Measurements from ENCODE around the gene AKAP14.
A peak's percentile ranks its signal among the peaks of the same experiment; 100 is the strongest.

The AKAP14 gene

GRCh38 chrX:119895843-119896326, at the start of gene AKAP14:
TSS of gene AKAP14 (plus strand) at chrX:119895893. CDS start at chrX:119903224, 7,331 bp downstream.
- Histone ChIP-seq H3K27me3 (ENCODE audit: low read depth, low read length) (no peaks in the 10 kb centered on the region), H3K4me3 (ENCODE audit: low read depth in 1 of 2, low read length in 2 of 2) (no peak within 1 kb of the TSS), H3K27ac (ENCODE audit: low read length) (no peak within 1 kb of the TSS), H3K9me3 (ENCODE audit: control insufficient read depth in 1 of 2, low read length in 2 of 2) (no peaks in the 10 kb centered on the region), H3K4me1 (ENCODE audit: control insufficient read depth in 1 of 2, insufficient read depth in 2 of 2, low read length in 2 of 2) (no peaks in the 10 kb centered on the region), H3K36me3 (ENCODE audit: control insufficient read depth in 1 of 2, insufficient read depth in 2 of 2, low read length in 2 of 2) (no peaks in the 10 kb centered on the region)

- peak within 1 kb of the TSS; percentile 74 to 81 for H3K4me3 ChIP-seq (ENCODE audit: low read depth in 1 of 2, low read length in 2 of 2)
- H3K36me3 ChIP-seq (ENCODE audit: control insufficient read depth in 1 of 2, insufficient read depth in 2 of 2, low read length in 2 of 2) = no peaks in the 10 kb centered on the region
- peaks cover 0 to 5% of the 10 kb centered on the region in 2 donors for H3K4me1 ChIP-seq (ENCODE audit: control insufficient read depth in 1 of 2, insufficient read depth in 2 of 2, low read length in 2 of 2)
- H3K9me3 ChIP-seq (ENCODE audit: control insufficient read depth in 1 of 2, low read length in 2 of 2) = no peaks in the 10 kb centered on the region
- peak within 1 kb of the TSS; percentile 79 for H3K27ac ChIP-seq (ENCODE audit: low read length)
- H3K27me3 ChIP-seq (ENCODE audit: low read depth, low read length) = no peaks in the 10 kb centered on the region
These were observed 43.0 kb upstream of the AKAP14 start, which contains the start of gene UPF3B for GRCh38 chrX:119852382-119853353. TSS of gene UPF3B (minus strand) at chrX:119852963. CDS start at chrX:119852928, 35 bp downstream.

- Histone ChIP-seq H3K4me3 (ENCODE audit: low read depth in 1 of 2, low read length in 2 of 2) (peak overlapping the region; percentile 74 to 81), H3K9me3 (ENCODE audit: control insufficient read depth in 1 of 2, low read length in 2 of 2) (no peaks in the 10 kb centered on the region), H3K27ac (ENCODE audit: low read length) (peak overlapping the region; percentile 43), H3K27me3 (ENCODE audit: low read depth, low read length) (no peaks in the 10 kb centered on the region), H3K36me3 (ENCODE audit: control insufficient read depth in 1 of 2, insufficient read depth in 2 of 2, low read length in 2 of 2) (no peaks in the 10 kb centered on the region), H3K4me1 (ENCODE audit: control insufficient read depth in 1 of 2, insufficient read depth in 2 of 2, low read length in 2 of 2) (peaks cover 0 to 5% of the 10 kb centered on the region in 2 donors)
These were observed 42.2 kb upstream of the AKAP14 start for GRCh38 chrX:119853444-119853843.

GRCh38 chrX:119870626-119871131, 25.0 kb upstream of the AKAP14 start:
- Histone ChIP-seq H3K27ac (ENCODE audit: low read length) (peak overlapping the region; percentile 97), H3K9me3 (ENCODE audit: control insufficient read depth in 1 of 2, low read length in 2 of 2) (no peaks in the 10 kb centered on the region), H3K36me3 (ENCODE audit: control insufficient read depth in 1 of 2, insufficient read depth in 2 of 2, low read length in 2 of 2) (no peaks in the 10 kb centered on the region), H3K27me3 (ENCODE audit: low read depth, low read length) (no peaks in the 10 kb centered on the region), H3K4me3 (ENCODE audit: low read depth in 1 of 2, low read length in 2 of 2) (peak overlapping the region; percentile 69 to 93), H3K4me1 (ENCODE audit: control insufficient read depth in 1 of 2, insufficient read depth in 2 of 2, low read length in 2 of 2) (peaks cover 0 to 8% of the 10 kb centered on the region in 2 donors)

- peaks cover 0 to 8% of the 10 kb centered on the region in 2 donors for H3K4me1 ChIP-seq (ENCODE audit: control insufficient read depth in 1 of 2, insufficient read depth in 2 of 2, low read length in 2 of 2)
- H3K36me3 ChIP-seq (ENCODE audit: control insufficient read depth in 1 of 2, insufficient read depth in 2 of 2, low read length in 2 of 2) = no peaks in the 10 kb centered on the region
- H3K27me3 ChIP-seq (ENCODE audit: low read depth, low read length) = no peaks in the 10 kb centered on the region
- peak overlapping the region; percentile 97 for H3K27ac ChIP-seq (ENCODE audit: low read length)
- H3K4me3 ChIP-seq (ENCODE audit: low read depth in 1 of 2, low read length in 2 of 2) = peak overlapping the region; percentile 69 to 93
- H3K9me3 ChIP-seq (ENCODE audit: control insufficient read depth in 1 of 2, low read length in 2 of 2) = no peaks in the 10 kb centered on the region
These were observed 24.5 kb upstream of the AKAP14 start for GRCh38 chrX:119871245-119871598.

- Histone ChIP-seq H3K4me3 (ENCODE audit: low read depth in 1 of 2, low read length in 2 of 2) (peak within 1 kb of the TSS; percentile 69 to 93), H3K27me3 (ENCODE audit: low read depth, low read length) (no peaks in the 10 kb centered on the region), H3K36me3 (ENCODE audit: control insufficient read depth in 1 of 2, insufficient read depth in 2 of 2, low read length in 2 of 2) (no peaks in the 10 kb centered on the region), H3K9me3 (ENCODE audit: control insufficient read depth in 1 of 2, low read length in 2 of 2) (no peaks in the 10 kb centered on the region), H3K4me1 (ENCODE audit: control insufficient read depth in 1 of 2, insufficient read depth in 2 of 2, low read length in 2 of 2) (peaks cover 0 to 8% of the 10 kb centered on the region in 2 donors), H3K27ac (ENCODE audit: low read length) (peak within 1 kb of the TSS; percentile 97)
These were observed 23.9 kb upstream of the AKAP14 start, which contains the start of the genes NDUFA1 and RNF113A for GRCh38 chrX:119871599-119872395. TSS of gene NDUFA1 (plus strand) at chrX:119871832. CDS start at chrX:119871912, 80 bp downstream. TSS of gene RNF113A (minus strand) at chrX:119871733. CDS start at chrX:119871613, 120 bp downstream.

GRCh38 chrX:119878740-119879139, 17.0 kb upstream of the AKAP14 start:
- Histone ChIP-seq H3K4me1 (ENCODE audit: control insufficient read depth in 1 of 2, insufficient read depth in 2 of 2, low read length in 2 of 2) (no peaks in the 10 kb centered on the region), H3K27ac (ENCODE audit: low read length) (no peak overlapping the region), H3K9me3 (ENCODE audit: control insufficient read depth in 1 of 2, low read length in 2 of 2) (no peaks in the 10 kb centered on the region), H3K36me3 (ENCODE audit: control insufficient read depth in 1 of 2, insufficient read depth in 2 of 2, low read length in 2 of 2) (peaks cover 0 to 3% of the 10 kb centered on the region in 2 donors), H3K4me3 (ENCODE audit: low read depth in 1 of 2, low read length in 2 of 2) (no peak overlapping the region), H3K27me3 (ENCODE audit: low read depth, low read length) (no peaks in the 10 kb centered on the region)

- H3K36me3 ChIP-seq (ENCODE audit: control insufficient read depth in 1 of 2, insufficient read depth in 2 of 2, low read length in 2 of 2) = peaks cover 0 to 3% of the 10 kb centered on the region in 2 donors
- H3K9me3 ChIP-seq (ENCODE audit: control insufficient read depth in 1 of 2, low read length in 2 of 2) = no peaks in the 10 kb centered on the region
- H3K4me1 ChIP-seq (ENCODE audit: control insufficient read depth in 1 of 2, insufficient read depth in 2 of 2, low read length in 2 of 2) = no peaks in the 10 kb centered on the region
- no peaks in the 10 kb centered on the region for H3K27me3 ChIP-seq (ENCODE audit: low read depth, low read length)
- H3K27ac ChIP-seq (ENCODE audit: low read length) = no peak overlapping the region
- no peak overlapping the region for H3K4me3 ChIP-seq (ENCODE audit: low read depth in 1 of 2, low read length in 2 of 2)
These were observed 15.6 kb upstream of the AKAP14 start for GRCh38 chrX:119880076-119880475.

- no peaks in the 10 kb centered on the region for H3K27me3 ChIP-seq (ENCODE audit: low read depth, low read length)
These were observed 14.9 kb upstream of the AKAP14 start for GRCh38 chrX:119880552-119881437.

More at GRCh38 chrX:119880552-119881437, 14.9 kb upstream of the AKAP14 start:
- H3K4me1 ChIP-seq (ENCODE audit: control insufficient read depth in 1 of 2, insufficient read depth in 2 of 2, low read length in 2 of 2) = no peaks in the 10 kb centered on the region
- no peak overlapping the region for H3K27ac ChIP-seq (ENCODE audit: low read length)
- no peak overlapping the region for H3K4me3 ChIP-seq (ENCODE audit: low read depth in 1 of 2, low read length in 2 of 2)
- no peaks in the 10 kb centered on the region for H3K9me3 ChIP-seq (ENCODE audit: control insufficient read depth in 1 of 2, low read length in 2 of 2)
- H3K36me3 ChIP-seq (ENCODE audit: control insufficient read depth in 1 of 2, insufficient read depth in 2 of 2, low read length in 2 of 2) = peaks cover 0 to 3% of the 10 kb centered on the region in 2 donors
